Activated CD4-positive, alpha-beta T cell treated with anti-CD3 and anti-CD28 coated beads, Interleukin-2, amount 50 U/mL, for 16 hours (primary cell): ENCODE results near the gene P4HB.
A peak's percentile ranks its signal among the peaks of the same experiment; 100 is the strongest.

Source experiments
- DNase-seq: peaks from one replicate; pipeline ENCODE4 v3.0.0-alpha.2; 2020

The P4HB gene

DNA sequence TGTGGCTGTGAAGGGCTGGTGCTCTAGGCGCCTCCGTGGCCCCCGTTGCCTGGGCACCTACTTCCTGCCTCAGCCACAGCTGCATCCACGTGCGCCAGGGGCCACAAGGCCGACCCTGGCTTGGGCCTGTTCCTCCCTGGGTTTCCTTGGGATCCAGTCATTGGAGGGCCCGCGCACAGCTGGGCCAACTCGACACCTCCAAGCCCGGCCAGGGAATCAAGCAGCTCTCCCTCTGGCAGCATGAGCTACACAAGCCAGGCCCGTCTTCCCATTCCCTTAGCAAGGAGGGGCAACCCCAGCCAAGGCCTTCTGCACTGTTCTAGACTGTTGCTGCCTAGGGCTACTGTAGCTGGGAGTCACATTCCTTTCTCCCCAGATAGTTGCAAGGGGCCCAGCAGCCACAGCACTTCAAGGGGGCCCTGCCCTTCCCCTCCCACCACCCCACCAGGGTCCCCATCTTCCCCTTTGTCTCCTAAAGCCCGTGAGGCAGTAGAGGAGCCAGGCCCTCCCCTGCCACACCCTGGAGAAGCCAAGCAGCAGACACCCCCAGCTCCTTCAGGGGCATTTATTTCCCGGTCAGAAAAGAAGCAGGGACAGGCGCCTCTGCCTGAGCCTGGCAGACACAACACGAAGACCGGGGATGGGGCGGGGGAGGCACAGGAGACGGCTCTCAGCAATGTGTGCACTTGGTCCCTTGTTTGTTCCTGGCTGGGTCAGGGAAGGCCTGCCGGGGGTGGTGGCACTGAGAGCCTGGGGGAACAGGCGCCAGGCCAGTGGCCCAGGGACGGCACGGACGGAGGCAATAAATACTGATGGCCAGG lies 7.0 kb upstream of the P4HB start:
- DNase-seq: peak; percentile 44

DNA sequence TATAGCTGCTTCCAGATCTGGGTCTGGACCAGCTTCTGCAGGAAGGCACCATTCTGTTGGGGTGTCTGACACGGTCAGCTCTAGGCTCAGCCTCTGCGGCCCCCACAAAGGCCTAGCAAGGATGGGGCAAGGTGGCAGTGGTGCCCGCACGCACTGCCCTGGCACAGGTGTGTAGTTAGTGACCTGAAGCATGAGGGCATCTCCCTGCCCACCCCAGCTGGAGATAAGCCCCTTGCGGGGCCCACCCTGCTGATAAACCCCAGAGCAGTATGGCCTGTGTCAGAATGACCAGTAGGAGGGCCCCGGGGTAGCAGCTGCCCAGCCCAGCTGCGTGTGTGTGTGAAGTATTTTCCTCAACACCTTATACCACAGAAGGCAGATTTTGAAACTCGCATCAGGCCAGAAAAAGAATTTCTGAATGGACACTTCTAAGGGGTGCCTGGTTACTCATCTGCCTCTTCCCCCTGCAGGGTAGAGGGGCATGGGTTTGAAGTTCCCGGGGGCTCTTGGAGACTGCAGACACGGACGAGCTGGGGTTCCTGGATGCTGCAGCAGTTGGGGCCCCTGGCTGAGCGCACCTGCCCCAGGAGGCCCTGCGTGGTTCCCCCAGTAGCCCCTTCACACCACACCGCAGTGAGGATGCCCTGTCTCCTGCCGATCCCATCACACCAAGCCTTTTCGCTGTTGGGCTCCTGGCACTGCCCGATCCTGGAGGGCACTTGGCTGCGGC lies 6.3 kb upstream of the P4HB start:
- DNase-seq: peak; percentile 30

DNA sequence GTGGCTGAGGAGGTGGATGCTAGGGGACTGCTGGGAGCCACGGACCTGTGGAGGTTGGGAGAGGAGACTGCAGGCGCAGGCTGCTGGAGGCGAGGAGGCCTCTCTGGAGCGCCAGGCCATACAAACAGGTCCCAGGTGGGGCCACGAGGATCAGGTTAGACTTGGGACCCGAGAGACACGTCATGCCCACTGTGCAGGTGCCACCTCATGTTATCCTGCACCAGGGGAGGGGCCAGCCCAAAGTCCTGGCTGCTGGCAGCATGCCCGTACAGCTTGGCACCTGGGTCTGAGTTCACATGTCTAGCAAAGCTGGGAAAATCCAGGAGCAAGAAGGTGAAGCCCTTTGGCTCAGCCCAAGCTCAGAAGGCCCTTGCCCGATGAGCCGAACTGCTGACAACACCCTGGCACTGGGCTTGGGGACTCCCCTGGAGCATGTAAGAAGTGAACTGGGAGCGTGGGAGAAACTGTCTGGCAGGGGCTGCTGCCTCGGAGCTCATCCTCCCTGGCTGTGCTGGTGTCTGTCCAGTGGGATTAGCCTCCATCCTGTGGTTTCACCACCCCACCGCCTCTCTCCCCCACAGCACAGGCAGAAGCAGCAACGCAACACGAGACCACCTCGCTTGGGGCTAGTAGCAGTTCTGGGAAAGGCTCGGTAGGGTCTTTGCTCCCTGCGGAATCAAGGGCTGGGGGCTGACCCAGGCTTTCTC lies 5.6 kb upstream of the P4HB start:
- no peak for DNase-seq

DNA sequence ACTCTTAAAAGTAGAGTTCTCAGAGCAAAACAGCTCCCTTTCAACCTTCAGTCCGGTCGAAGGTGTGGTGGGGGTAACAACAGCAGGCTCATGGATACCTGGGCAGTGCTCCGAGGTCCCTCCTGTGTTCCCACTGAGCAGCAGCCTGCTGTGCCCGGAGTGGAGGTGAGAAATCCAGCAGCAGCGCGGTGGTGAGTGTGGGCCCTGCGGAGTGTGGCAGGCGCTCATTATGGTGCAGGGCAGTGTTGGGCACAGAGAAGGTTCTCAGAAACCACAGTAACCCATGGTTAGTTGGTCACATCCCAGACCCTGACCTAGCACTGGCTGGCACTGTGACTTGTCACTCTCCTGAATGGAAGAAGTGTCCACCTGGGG lies 5.0 kb upstream of the P4HB start:
- DNase-seq: no peak

DNA sequence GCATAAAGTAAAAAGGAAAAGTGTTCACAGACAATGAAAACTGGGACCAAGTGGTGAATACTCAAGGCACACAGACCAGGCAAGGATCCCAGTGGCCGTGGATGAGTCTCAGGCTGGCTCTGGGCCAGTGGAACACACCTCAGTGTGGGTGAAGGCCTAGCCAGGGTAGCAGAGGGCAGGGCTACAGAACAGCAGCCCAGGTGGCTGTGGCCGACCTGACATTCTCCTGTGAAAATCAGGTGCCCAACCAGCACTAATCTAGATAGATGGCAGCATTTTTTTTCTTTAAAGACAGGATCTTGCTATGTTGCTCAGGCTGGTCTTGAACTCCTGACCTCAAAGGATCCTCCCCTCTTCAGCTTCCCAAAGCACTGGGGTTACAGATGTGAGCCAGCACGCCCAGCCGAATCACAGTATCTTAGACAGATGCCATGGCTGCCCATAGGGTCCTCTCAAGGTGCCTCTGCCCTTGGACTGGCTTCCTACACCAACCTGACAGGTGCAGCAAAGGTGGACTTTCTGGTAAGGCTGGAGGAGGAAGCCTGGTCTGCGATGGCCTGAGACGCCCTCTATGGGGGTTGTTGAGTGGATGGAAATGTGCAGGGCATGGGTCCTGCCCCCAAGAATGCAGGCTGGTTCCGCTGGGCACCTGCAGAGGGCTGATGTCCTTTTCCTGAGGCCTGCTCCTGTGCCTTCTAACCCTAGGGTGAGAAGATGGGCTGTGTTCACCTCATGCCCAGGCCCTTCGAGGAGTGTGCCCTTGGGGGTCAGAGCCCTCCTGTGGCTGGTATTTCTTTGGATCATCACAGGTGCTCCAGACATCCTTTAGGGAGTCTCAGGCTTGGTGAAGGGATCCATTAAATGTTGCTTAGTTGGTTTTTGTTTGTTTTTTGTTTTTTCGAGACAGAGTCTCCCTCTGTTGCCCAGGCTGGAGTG lies 3.8 kb upstream of the P4HB start:
- DNase-seq: no peak

DNA sequence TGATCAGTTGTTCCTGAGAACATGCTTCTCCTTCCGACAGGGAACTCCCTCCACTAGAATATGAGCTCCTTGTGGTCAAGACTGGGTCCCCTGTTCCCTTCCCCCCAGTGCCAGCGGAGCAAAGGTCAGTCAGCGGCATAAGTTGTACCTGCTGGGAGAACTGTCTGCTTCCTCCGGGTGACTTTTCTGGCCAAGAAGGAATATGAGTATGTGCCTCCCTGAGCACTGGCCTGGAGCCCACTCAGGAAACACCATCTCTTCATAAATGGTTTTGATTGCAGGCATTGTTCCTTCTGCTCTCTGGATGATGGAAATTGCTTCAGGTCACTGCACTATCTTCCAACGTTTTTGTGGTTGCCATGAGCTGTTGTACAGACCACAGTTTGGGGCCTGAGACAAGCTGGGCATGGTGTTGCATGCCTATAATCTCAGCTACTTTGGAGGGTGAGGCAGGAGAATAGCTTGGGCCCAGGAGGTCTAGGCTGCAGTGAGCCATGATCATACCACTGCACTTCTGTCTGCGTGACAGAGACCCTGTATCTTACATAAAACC lies 2.9 kb upstream of the P4HB start:
- DNase-seq: no peak

DNA sequence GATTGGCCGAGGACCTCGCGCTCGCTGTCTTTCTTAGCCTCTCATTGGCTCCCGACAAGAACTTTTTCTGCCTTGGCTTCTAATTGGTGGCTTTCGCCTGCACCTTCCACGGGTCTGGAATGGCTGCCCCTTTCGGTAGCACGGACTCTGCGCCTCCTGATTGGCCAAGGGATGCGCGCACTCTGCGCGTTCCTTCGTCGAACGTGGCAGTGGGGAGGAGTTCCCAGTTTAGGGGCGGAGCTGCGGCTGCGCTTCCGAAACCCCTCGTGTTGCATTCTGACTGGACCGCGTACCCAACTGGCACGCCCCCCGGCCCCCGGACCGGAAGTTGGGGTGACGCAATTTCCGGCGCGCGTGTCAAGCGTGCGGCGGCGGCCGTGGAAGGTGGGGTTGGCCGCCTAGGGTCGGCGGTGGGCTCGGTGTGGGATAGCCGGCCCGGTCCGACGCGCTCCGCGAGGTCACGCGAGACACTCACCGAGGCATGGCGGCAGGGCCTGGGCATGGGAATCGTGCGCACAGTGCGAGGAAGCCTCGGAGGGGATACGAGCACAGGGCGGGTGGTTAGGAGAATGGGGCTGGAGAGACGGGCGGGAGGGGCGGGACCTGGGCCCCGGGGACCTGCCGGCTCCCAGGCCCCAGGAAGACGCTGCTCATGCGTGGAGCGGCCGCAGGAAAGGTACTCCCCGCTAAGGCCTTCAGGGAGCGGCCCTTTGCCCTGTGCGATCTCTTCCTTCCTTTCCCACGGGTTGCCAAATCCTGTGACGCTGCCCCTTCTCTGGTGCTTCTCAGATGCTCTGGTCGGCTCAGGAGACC lies 627 bp upstream of the P4HB start:
- DNase-seq: peak; percentile 100

DNA sequence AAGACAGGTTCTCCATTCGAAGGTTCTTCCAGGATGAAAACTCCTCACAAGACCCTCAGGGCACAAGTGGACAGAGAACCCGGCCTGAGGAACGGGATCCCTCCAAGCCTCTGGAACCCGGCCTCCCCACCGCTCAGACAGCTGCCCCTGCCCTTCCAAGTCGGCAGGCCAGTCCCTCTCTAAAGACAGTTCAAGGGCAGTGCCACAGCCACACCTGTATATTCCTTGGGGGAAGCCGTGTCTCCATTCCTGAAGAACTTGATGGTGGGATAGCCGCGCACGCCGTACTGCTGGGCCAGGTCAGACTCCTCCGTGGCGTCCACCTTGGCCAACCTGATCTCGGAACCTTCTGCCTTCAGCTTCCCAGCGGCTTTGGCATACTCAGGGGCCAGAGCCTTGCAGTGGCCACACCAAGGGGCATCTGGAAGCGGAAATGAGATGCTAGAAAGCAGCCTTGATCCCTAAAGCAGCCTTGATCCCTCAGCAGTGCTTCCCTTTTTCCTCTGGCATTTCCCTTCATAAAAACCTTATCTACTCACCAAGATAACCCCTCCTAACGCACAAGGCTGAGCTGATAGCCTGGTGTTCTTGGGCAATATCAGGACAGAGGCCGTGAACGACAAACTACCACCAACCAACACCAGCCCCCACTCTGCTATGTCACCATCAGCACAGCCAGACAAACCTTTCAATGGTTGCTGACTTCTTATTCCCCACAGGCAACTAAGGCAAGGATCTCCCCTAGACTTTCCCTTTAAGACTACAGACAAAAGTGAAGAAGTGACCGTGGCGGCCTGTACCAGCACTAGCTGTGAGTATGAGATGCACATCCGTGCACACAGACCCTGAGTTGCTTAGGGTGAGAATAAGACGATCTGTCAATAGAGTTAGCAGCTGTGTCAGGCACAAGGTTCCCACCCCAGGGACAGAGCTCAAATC lies 1.1 kb downstream of the P4HB start:
- DNase-seq: peak; percentile 20

DNA sequence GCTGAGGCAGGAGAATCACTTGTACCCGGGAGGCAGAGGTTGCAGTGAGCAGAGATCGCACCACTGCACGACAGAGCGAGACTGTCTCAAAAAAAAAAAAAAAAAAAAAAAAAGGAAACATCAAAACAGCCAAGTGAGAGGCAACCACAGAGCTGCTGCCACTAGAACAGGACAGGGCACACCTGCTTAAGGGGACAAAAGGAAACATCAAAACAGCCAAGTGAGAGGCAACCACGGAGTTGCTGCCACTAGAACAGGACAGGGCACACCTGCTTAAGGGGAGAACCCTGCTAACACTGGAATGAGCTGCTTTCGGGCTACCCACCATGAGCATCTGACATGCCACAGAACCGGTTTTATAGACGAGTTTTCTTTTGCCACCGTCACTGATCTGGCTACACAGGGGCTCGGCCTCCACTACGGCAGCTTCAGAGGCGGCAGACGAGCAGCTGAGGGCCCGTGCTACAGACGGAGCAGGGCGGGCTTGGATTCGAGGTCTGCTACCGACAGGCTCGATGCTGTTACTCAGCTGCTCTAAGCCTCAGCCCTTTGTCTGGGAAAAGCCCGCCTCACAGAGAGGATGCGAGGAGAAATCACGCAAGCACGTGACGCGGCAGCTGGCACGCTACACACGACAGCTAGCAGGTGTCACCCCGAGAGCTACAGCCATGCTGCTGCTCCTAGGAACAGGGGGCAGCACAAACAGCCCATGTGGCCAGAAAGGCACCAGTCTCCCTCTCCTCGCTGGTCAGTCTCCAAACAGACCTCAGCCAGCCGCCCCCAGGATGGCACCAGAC lies 2.0 kb downstream of the P4HB start:
- no peak for DNase-seq

DNA sequence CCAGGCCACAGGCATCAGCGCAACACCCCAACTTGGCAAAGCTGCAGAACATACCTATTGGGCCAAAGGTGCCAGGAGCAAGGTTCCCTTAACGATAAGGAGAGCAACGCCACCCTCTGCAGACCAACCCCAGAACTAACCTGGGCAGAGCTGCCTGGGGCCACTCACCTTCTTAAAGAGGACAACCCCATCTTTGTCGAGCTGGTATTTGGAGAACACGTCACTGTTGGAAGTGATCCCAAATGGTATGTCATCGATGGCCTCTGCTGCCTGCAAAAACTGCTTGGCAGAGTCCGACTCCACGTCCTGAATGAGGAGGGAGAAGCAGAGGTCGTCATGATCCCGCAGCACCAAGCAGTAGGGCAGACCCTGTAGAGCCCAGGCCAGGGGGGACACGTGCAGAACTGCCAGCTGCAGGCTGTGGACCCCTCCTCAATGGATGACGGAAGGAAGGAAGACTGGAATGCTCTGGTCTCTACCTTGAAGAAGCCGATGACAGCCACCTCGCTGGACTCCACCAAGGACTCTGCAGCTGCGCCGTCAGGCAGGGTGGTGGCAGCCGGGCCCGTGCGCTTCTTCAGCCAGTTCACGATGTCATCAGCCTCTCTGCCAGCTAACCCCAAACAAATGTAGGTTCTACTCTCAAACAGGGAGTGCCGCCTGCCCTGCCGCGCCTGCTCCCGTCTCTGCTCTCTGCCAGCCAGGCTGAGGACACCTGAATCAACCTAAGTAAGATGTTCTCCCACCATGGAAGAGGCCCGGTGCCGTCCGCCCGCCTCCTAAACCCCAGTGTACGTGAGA lies 5.2 kb downstream of the P4HB start:
- DNase-seq: no peak

DNA sequence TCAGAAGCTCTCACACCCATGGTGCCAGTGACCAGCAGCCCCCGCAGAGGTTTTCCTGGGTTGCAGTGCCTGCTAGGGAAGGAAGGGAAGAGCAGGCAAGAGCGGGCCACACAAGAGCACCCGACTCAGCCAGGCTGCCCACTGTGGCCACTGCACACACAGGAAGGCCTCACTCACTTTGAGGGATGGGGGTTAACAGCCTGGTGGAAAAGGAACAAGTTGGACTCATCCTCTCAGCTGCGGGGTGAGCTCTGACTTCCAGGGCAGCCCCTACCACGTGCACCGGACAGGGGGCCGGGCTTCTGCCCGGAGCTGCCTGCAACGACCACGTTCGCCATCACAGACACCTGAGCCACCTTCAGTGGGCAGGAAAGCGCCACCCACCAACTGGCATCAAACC lies 8.1 kb downstream of the P4HB start:
- no peak for DNase-seq

DNA sequence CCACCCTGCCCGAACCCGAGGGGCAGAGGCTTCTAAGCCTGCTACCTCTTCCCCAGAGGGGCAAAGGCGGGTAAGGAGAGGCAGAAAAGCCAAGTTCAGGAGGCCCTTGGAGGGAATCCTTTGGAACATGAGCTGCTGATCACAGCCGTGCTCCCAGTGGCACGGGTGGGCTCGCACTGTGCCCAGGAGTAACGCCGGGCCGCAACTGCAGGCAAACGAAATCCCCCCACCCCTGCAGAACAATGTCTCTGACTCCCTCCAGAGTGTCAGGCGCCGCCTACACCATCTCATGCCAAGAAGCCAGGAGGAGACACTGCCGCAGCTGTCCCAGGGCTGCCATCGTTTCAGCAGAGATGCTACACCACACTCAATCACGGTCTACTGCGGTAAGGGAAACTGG lies 8.9 kb downstream of the P4HB start:
- DNase-seq: no peak

DNA sequence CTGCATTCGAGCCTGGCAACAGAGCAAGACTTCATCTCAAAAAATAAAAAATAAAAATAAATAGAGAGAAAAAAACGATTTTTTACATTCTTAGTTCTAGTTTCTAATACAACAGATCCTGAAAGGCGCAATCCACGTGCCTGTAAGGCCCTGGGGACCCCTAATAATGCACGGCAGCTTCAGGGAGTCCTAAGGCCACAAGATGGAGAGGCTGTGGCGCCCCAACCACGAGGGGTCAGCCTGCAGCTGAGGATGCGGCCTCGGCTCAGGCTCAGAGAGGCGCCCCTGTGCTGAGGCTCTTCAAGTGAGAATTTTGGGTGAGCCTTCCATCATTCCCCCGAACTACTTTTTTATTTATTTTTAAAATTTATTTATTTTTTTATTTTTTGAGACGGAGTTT lies 10.9 kb downstream of the P4HB start:
- DNase-seq: no peak

DNA sequence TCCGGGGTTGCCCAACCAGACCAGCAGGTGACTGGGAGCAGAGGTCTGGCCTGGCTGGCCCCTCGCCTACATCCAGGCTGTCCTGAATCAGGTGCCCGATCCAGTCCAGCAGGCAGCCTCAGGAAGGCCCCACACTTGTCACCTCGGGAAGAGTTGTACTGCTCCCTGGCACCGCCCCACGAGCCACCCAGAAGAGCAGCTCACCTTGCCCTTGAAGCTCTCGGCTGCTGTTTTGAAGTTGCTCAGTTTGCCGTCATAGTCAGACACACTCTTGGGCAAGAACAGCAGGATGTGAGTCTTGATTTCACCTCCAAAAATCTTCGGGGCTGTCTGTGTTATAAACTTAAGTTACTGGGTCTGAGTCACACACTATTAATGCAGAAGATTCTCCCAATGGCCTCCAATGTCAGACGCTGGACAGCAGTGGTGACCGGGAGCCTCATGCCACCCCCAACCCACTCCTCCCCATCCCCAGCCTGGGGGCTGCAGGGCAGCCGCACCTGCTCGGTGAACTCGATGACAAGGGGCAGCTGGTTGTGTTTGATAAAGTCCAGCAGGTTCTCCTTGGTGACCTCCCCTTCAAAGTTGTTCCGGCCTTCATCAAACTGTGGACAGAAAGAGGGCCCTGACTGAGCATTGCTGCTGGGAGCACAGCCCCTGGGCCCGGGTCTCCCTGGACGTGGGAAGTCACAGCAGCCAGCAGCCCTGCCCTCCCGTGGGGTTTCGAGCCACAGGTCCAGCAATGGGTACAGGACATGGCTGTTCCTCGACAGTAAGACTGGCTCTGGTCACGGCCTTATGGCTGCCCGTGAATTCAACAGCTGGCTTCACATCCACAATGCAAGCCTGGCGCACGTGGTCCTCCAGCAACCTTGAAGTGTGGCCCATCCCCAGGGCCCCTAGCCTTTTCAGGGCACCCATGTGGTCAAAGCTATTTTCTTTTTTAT lies 13.3 kb downstream of the P4HB start:
- DNase-seq: no peak

DNA sequence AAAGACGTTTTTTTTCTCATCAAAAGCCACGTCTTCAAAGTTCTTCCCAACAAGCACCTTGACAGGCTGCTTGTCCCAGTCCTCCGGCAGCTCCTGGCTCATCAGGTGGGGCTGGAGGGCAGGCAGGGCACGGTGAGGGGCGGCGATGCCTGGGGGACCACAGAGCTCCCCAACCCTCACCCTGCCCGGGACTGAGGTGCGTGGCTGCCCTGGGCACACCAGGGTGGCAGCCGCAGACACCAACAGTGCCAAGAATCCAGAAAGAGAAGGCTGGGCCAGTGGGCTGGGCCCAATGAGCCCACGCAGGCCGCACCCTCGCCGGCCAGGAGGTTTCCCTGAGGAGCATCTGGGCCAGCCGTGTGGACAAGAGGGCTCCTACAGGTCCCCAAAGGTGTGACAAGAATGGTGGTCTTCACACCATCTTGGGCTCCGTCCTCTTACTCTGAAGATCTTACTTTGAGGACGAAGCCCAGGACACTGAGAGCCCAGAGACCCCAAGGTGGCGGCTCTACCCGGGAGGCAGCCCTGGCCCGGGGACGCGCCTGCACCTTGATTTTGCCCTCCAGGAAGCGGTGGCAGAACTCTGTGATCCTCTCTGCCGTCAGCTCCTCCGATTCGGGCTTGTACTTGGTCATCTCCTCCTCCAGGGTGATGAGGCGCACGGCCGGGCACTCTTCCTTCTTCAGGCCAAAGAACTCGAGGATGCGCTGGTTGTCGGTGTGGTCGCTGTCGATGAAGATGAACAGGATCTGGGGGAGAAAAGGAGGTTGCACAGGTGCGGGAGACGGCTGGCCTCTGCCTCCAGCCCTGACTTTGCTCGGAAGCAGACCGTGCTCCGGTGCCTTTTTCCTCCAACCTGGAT lies 14.2 kb downstream of the P4HB start:
- DNase-seq: no peak

DNA sequence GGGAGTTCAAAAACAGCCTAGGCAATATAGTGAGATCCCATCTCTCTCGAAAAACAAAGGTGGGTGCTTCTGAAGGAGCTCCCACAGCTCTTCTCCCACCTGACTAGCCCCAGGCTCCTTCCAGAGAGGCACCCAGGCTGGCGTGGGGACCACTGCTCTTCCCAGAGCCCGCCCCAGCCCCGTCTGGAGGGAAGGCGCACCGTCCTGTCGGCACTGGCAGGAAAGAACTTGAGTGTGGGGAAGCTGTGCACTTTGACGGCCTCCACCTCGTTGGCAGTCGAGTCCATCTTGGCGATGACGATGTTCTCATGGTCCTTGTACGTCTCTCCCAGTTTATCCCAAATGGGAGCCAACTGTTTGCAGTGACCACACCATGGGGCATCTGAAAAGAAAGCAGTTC lies 15.0 kb downstream of the P4HB start:
- no peak for DNase-seq
